Nucleus accumbens (tissue), 56 donors: ENCODE results near the gene PLPP4.

ENCODE experiments used
- DNase-seq, 56 donors: peaks; one replicate each; lab custom pipeline; 2025; lab: John Stamatoyannopoulos, UW

The PLPP4 gene

DNA sequence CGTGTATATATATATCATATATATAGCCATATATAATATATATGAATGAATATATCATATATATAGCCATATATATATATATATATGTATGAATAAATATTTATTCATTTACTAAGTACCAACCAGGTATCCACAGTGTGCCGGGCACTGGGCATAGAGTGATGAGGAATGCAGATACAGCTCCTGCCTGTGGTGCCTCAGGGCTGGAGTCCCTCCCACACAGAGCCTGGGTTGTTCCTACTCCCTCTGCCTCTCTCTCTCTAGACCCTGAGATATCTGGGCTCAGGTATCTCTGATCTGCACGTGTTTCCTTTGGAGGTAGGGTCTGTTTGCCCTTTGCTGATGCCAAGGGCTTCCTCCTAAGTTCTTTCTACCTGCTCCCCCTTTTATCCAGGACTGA lies 1.4 kb upstream of the PLPP4 start:
- no peak for DNase-seq

DNA sequence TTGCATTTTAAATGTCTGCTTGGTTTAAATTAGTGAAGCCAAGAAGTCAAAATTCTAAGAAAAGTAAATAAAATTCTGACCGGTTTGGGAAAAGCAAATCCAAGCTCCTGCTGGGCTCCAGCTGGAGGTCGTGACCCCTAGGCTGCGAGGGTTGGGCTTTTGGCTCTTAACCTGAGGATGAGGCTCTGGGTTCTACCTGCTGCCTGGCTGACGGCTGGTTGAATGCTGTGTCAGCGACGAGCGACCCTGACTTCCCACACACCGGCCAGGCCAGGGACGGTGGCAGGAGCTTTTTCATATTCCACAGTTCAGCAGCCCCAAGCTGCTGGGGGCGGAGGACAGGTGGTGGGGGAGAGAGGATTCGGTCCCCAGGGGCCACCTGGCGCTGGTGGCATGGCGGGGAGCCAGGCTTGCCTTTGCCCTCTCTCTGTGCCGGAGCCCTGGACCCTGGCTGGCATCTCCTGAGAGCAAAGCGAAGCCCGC lies 843 bp upstream of the PLPP4 start:
- no peak for DNase-seq

DNA sequence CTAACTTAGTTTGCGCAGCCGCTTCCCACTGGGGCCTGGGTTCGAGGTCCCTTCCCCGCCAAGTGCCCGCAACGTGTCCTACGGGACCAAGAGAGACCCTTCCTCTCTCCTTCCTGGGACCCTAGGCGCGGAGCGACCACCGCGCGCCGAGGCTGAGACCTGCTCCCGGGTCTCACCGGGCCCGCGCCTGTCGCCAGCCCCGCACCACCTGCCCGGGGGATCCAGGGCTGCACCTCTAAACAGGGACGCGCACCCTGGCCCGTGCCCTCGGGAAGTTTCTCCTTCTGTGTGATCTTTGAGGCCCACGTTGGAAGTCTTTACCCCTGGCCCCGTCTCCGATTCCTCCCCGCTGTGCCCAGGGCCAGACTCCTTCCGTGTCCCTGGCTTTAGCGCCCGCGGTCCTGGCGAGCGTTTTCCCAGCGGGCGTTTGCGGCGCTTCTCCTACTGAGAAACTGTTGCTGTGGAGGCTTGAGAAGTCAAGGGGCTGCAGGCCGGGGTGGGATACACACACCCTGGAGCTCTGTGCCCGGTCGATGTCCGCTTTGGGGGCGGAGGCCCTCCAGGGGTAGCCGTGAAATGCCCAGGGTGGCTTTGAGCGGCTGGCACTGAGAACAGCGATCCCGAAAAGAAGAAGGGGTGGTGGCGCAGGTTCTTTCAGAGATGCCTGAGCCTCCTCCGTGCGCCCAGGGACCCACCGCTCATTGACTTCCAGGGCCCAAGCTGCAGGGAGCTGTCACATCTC lies 575 bp downstream of the PLPP4 start:
- peak in 3 of 56 donors; percentile 9 to 35 (median 28) for DNase-seq

DNA sequence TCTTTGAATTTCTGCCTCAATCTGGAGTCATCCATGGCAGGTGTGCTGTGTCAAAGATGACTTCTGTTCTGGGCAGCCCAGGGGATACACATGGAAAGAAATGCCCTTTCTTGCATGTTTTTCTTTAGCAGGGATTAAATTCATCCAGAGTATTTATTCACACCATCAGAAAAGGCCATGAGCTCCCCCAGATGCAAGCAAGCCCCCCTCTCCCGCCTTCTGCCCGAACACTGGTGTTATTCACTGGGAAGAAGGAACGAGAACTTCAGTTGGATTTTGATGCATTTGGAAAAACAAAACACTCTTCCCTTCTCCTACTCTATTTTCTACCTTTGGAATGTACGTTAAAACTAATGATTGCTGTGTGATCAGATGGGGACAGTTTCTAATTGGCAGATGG lies 1.4 kb downstream of the PLPP4 start:
- DNase-seq = peak in 12 of 56 donors; percentile 1 to 23 (median 8)

DNA sequence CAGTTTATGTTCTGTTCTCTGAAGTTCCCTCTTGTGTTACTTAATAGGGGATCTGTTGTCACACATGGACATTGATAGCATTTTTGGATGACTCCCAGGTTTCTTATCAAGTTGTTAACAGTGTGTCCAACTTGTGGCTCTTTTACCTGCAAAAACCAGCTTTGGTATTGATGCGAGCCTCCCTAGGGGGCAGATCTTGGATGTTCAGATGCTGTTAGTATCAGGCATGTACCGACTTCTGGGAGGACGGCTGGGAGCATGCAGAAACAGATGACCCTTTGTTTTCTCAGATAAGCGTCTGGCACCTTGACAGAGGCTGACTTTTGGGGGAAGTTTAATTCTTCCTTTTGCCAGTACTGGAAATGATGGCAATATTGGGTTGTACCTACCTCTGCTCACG lies 2.2 kb downstream of the PLPP4 start:
- DNase-seq = peak in 26 of 56 donors; percentile 4 to 47 (median 24)

DNA sequence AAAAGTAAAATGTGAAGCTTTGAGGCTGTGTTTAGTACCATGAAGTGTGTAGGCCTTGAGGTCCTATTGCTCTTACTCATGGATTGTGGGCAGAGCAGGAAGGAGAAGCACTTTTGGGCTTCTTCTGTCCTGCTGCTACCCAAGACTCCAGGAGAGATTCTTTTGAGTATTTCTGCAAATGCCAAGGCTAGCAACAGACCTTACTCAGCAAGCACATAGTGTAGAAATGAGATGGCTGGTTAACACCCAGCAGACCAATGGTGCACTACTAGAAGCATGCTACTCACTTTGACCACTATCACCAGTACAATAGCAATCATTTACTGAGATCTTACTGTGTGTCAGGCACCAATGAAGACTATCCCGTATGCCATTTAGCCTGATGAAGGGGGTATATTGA lies 3.2 kb downstream of the PLPP4 start:
- no peak for DNase-seq

DNA sequence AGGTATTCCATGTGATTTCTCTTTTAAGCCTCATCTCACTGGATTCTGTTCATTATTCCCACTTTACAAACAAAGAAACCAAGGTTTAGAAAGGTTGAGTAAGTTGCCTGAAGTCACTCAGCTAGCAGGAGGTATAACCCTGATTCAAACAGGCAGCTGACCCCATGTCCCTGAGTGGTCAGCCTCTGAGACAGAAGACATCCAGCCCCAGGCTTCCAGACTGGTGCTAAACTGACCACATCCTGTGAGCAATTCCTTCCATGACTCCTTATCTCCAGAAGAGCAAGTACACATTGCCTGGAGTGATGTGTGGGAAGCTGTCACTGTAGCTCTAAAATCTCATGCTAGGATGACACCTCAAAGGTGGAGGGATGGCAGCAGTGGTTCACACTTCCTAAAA lies 3.7 kb downstream of the PLPP4 start:
- no peak for DNase-seq

DNA sequence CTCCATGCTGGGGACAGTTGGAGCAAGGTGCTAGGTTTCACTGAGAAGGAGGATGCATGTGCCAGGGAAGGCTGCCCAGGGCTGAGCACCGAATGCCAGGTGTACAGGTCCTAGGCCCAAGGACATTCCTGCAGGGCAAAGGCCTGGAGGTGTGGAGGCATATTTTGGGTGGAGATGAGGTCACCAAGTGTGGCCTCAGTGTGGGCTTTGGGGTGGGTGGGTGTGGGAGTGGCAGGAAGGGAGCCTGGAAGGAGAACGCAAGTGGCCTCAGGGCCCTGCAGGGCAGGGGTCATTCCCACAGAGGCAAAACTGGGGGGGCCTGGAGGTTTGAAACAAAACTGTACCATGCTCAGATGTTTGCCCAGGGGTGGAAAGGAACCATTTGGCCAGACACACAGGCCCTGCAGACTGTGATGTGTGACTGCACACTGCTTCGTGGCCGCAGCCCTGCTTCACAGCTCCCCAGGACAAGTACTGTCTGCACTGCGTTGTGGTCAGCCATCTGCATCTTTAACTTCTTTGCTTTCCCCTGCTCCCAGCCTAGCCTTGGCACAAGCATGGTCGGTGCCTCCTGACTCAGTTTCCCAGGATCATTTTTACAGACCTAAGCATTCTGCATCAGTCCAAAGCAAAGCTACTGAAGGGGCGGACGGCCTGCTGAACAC lies 5.1 kb downstream of the PLPP4 start:
- DNase-seq = no peak

DNA sequence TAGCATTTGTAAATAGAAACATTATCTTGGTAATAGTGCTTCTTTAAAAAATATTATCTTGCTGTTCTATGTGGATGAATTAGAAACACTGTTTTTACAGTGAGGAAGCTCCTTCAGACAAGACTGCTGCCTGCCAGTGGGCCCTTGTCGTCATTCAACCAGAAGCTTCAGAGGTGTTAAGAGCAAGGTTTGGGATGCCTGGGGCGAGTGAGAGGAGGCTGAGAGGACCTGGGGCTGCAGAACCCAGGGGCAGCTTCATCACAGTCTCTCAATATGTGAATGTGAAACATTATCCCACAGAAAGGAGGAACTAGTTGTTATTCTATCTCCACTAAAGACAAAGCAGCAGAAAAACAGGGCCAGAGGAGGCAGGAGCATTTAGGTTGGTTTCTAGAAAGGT lies 8.1 kb downstream of the PLPP4 start:
- DNase-seq = no peak

DNA sequence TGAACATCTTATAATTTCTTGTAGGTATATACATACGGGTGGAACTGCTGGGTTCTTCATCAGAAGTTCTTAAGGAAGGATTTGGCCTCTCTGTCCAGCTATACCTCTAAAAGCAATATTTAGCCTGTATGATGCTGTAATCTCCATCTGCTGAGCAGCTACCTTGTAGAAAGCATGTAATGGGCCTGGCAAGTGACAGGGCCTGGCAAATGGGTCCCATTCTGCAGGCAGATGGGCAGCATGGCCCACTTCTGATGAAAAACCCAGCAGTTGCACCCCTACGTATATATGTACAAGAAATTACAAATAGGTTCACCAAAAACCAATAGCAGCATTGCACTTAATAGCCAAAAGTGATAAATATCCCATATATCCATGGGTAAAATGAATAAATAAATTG lies 9.0 kb downstream of the PLPP4 start:
- DNase-seq = no peak

DNA sequence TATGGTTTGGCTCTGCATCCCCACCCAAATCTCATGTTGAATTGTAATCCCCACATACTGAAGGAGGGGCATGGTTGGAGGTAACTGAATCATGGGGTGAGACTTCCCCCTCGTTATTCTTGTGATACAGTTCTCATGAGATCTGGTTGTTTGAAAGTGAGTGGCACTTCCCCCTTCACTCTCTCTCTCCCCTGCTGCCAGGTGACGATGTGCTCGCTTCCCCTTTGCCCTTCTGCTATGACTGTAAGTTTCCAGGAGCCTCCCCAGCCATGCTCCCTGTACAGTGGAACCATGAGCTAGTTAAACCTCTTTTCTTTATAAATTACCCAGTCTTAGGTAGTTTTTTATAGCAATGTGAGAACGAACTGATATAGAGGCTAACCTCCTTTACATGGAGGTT lies 16.6 kb downstream of the PLPP4 start:
- no peak for DNase-seq

DNA sequence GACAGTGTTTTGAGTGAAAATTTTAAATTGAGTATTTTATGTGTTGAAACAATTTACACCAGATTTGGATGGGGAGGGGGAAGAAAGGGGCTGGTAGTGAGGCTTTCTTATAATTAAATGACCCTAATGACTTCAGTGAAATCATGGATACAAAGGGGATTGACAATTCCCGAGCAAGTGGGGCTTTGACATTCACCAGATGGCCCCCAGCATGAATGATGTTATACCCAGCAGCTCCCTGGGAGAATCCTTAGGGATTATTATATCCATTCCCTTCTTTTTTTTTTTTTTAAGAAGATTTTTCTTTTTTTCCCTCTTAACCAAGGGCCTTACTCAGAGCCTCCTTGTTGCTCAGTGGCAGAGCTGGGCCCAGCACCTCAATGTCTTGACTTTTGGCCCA lies 17.9 kb downstream of the PLPP4 start:
- DNase-seq = no peak

DNA sequence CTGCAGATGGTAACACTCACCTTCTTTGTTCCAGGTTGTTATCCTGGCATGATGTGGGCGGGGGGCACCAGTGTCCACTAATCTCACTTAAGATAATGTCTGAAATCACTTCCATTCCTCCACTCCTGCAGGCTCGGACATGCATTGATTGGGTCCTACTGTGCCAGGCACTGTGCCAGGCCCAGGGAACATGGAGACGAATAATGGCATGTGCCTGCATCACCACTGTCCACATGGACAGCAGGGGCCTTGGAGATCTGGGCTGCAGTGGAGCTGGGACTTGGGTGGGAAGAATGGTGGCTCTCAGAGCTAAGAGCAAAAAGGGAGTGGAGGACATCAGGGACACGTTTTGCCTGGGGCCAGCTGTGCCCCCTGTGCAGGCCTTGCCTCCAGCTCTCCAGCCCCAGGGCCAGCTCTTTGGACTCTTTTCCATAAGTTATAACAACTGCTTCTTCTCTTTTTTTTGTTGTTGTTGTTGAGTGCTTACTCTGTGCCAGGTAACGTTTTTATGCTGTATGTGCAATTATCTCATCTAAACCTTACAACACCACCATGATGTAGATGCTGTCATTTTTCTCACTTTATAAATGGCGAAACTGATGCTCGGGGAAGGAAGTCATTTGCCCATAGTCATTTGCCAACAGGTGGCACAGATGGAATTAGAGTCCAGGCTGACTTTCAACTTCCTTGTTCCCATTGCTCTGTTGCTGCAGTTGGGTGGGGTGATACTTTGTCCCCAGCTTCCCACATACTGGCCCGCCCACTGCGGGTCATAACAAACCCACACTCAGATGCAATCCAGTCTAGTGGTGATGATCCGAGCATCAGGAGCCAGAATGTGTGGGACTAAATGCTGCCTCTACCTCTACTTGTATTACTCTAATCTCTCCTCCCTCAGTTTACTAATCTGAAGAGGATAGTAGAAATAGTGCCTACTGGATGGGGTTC lies 19.1 kb downstream of the PLPP4 start:
- no peak for DNase-seq

DNA sequence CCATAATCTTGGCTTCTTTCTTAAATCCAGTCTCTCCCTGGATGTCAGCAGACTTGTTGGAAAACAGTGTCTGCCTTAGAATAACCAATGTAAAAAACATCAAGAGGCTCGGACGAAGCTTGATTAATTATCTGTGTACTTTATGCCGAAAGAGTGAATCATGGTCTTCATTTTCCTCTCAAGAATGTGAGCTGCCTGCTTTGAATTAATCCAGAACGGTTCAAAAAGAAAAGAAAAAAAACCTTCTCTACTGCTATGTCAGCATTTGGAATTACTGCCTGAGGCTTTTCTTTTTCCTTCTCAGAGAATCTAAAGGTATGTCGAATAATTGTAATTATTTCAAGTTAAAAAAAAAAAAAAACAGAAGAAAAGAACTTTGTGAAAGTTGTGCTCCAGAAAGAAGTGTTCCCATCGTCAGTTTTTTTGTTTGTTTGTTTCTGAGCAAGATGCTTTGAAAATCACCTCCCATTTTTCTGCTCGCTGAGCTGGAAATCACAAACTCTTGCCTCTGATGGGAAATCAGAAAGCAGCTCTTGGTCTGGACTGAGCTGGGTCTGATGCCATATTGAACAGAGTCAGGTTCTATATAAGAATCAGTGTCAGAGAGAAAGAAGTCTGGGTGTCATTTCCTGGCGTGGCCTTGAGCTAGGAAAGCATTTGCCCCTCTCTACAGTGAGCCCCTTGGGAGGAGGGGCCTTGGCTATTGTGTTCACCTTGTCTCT lies 20.2 kb downstream of the PLPP4 start:
- DNase-seq = no peak

DNA sequence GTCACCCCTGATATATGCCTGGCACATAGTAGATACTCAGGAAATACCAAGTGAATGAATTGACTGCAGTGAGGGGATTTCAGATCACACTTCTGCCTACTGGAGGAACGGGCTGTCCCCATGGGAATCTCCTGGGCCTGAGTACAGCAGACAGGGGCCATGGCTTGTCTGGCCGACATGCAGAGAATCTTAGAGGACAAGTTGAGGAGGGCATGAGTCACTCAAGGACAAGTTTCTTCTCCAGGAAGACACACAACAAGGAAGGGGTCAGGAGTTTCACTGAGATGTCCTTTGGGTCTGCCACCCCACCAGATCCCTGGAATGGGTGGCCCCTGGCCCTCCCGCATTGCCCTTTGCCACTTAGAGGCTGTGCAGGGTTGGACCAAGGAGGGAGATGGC lies 20.7 kb downstream of the PLPP4 start:
- no peak for DNase-seq

DNA sequence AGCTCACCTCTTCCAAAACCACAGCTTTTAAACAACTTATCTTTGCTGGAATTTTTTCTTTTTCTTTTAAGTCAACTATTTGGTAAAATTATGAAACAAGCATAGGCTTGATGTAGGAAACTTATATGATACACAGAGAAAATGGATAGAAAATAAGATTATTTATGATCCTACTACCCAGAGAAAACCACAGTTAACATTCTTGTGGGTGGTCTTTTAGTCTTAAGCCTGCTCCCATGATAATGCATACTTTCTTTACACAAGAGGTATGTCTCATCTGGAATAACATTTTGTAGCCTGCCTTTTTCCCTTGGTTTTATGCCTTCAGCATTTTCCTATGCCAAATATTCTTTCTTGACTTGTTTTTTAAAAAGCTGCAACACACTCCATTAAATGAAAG lies 21.4 kb downstream of the PLPP4 start:
- no peak for DNase-seq

DNA sequence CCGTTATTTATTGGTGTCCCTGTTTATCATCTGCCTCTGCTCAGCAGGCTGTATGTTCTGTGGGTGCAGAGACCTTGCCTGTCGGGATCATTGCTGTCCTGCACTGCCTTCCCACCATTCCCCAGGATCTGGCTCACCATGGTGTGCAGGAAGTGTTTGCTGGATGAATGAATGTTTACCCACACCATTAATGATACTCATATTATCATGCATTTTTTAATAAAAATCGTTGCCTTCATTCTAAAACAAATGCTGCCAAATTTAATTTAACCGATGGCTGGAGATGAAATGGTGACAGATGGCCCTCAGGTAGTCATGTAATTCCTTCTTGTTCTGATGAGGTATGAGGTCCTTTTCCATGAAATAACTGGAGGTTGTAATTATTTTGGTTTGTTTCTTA lies 22.5 kb downstream of the PLPP4 start:
- no peak for DNase-seq

DNA sequence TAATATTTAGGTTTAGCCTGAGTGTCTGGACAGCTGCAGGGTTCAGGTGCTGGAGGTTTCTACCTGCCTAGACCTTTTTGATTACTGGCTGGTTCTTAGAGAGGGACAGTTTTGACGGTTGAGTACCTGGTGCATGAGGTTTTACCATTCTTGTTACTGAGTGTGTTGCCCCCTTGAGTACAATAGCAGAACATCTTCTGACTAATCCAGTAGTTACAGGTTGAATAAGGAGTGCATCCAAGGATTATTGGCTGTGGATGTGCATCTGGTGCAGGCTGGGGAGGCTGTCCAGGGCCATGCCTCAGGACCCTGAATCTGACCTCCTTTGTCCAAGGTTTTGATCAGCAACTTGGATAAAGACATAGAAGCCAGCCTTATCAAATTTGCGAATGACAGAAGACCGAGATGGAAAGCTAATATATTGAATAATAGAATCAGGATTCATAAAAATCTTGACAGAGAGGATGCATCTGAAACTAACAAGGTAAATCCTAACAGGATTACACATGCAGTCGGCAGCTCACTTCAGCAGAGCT lies 23.1 kb downstream of the PLPP4 start:
- DNase-seq = no peak

DNA sequence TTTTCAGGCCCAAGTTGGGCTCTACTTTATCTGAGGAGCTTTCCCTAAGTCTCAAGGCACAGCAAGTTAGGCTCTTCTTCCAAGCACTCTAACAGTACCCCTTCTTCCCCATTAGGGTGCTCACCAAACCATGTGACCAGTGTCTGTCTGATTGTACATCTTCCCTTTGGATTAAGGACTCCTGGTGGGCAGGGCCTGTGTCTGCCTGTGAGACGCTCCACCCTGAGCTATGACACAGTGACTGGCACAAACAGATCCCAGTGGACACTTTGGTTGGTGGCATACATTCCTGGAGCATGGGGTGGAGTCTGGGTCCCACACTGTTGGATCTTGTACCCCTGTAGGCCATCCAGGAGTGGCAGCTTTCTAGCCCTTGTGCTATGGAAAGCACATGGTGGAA lies 23.8 kb downstream of the PLPP4 start:
- DNase-seq = no peak

DNA sequence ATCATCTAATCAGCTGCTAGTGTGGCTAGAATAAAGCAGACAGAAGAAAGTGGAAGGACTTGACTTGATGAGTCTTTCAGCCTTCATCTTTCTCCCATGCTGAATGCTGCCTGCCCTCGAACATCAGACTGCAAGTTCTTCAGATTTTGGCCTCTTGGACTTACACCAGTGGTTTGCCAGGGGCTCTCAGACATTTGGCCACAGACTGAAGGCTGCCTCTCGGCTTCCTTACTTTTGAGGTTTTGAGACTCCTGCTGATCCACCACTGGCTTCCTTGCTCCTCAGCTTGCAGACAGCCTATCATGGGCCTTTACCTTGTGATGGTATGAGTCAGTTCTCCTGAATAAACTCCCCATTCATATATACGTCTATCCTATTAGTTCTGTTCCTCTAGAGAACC lies 26.0 kb downstream of the PLPP4 start:
- no peak for DNase-seq
